DND-41 (cell line): ENCODE measurements around the gene GLB1L3.

Experiments used
- EZH2 ChIP-seq: IDR thresholded peaks from 3 replicates; pipeline ENCODE4 v1.6.1; 2012; ENCODE audit warnings: borderline replicate concordance, low read depth, mild to moderate bottlenecking, moderate library complexity, low read length, inconsistent platforms; ENCODE audit not compliant: severe bottlenecking
- TF ChIP-seq, protein P1 (sequence below): IDR thresholded peaks from 2 replicates; pipeline ENCODE4 v1.5.1; 2012; ENCODE audit warnings: borderline replicate concordance, low read length, moderate library complexity, mild to moderate bottlenecking; ENCODE audit not compliant: poor library complexity, severe bottlenecking; ENCODE audit errors: extremely low read depth

DNA sequence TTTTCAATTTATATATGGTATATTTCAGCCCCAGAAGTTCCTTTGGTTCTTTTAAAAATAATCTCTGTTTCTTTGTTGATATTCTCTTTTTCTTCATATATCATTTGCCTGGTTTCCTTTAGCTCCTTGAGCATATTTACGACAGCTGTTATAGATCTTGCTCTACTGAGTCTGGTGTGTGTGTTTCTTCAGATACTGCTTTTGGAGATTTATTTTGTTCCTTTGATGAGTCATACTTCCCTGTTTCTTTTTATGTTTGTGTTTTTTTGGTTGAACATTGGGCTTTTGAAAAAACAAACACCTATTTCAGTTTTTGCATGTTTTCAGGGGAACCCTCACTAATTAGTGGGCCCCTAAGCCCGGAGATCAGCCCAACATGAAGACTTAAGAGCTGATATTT, 79.0 kb downstream of the GLB1L3 start:
- TF ChIP-seq, protein P1, sequence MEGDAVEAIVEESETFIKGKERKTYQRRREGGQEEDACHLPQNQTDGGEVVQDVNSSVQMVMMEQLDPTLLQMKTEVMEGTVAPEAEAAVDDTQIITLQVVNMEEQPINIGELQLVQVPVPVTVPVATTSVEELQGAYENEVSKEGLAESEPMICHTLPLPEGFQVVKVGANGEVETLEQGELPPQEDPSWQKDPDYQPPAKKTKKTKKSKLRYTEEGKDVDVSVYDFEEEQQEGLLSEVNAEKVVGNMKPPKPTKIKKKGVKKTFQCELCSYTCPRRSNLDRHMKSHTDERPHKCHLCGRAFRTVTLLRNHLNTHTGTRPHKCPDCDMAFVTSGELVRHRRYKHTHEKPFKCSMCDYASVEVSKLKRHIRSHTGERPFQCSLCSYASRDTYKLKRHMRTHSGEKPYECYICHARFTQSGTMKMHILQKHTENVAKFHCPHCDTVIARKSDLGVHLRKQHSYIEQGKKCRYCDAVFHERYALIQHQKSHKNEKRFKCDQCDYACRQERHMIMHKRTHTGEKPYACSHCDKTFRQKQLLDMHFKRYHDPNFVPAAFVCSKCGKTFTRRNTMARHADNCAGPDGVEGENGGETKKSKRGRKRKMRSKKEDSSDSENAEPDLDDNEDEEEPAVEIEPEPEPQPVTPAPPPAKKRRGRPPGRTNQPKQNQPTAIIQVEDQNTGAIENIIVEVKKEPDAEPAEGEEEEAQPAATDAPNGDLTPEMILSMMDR: no peak
- TF ChIP-seq EZH2: no peak
